WERI-Rb-1 (cell line): ENCODE data around the gene TCEA3.
"Not testable (repeated sequence)": the region's sequence is repeated elsewhere in the genome, so short reads cannot be mapped to it uniquely, and the experiment has no call there.

ENCODE experiments used
- DNase-seq: peaks from one replicate; pipeline ENCODE4 v3.0.0-alpha.2; 2020
- H3K27ac ChIP-seq: fragments of 250-450 bp; sonication (Bioruptor Pico); 2 replicates; pipeline ENCODE4 v1.5.1; 2020; ENCODE audit warnings: mild to moderate bottlenecking, moderate library complexity
- H3K27me3 ChIP-seq: fragments of 250-450 bp; sonication (Bioruptor Pico); 2 replicates; pipeline ENCODE4 v1.5.1; 2021; ENCODE audit warnings: mild to moderate bottlenecking, low read depth, moderate library complexity; ENCODE audit not compliant: insufficient read depth, severe bottlenecking
- H3K36me3 ChIP-seq: fragments of 250-450 bp; sonication (Bioruptor Pico); 2 replicates; pipeline ENCODE4 v1.5.1; 2020; ENCODE audit warnings: mild to moderate bottlenecking, moderate library complexity
- H3K4me3 ChIP-seq: 2 replicates; pipeline ENCODE4 v1.5.1; 2011; ENCODE audit warnings: low read depth, mild to moderate bottlenecking, control low read depth, low read length
- H3K9me3 ChIP-seq: fragments of 250-450 bp; sonication (Bioruptor Pico); 2 replicates; pipeline ENCODE4 v1.5.1; 2021; ENCODE audit warnings: mild to moderate bottlenecking, moderate library complexity; ENCODE audit not compliant: severe bottlenecking
- TF ChIP-seq, protein P1 (sequence below): IDR thresholded peaks from 2 replicates; pipeline ENCODE4 v1.5.1; 2011; ENCODE audit warnings: low read depth, mild to moderate bottlenecking, control low read depth, inconsistent platforms, low read length

TCEA3 gene

DNA sequence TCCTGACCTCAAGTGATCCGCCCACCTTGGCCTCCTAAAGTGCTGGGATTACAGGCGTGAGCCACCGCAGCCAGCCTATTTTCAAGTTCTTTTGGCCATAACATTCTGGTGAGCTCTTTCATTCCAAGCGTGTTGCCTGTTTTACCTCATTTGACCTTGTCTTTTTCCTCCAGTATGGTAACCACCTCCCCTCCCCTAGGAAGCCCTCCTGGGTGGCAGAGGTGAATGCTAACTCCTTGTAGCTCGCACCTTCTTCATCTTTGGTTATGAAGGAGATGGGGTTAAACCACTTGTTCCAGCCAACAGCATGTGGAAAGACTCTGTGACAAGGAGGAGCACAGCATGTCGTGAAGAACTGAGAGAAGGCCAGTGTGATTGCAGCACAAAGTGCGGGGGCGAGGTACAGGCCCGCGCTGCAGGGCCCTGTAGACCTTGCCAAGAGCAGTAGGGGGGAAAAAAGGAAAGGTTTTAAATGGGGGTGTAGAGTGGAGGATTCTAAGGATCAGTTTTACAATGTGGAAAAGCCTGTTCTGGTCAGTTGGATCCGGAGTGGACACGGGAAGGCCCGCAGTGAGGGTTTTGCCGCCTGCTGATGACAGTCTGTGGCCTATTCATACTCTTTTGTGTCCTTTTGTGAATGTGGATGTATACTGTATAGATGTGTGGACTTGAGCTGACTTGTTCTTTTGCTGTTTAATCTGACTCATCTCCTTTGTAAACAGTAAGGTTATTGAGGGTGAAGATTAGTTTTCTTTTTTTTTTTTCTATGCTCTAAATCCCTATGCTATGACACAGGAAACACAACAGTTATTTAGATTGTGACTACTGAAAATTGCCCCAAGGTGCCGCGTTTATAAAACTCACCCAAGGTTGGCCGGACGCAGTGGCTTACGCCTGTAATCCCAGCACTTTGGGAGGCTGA lies 47.4 kb downstream of the TCEA3 start:
- no peak for DNase-seq
- H3K4me3 ChIP-seq = no peak overlapping the region
- TF ChIP-seq, protein P1, sequence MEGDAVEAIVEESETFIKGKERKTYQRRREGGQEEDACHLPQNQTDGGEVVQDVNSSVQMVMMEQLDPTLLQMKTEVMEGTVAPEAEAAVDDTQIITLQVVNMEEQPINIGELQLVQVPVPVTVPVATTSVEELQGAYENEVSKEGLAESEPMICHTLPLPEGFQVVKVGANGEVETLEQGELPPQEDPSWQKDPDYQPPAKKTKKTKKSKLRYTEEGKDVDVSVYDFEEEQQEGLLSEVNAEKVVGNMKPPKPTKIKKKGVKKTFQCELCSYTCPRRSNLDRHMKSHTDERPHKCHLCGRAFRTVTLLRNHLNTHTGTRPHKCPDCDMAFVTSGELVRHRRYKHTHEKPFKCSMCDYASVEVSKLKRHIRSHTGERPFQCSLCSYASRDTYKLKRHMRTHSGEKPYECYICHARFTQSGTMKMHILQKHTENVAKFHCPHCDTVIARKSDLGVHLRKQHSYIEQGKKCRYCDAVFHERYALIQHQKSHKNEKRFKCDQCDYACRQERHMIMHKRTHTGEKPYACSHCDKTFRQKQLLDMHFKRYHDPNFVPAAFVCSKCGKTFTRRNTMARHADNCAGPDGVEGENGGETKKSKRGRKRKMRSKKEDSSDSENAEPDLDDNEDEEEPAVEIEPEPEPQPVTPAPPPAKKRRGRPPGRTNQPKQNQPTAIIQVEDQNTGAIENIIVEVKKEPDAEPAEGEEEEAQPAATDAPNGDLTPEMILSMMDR = no peak
- H3K9me3 ChIP-seq = no peaks in the 10 kb centered on the region
- H3K27ac ChIP-seq = peak overlapping the region; percentile 58
- H3K36me3 ChIP-seq = no peaks in the 10 kb centered on the region; the same call in 1 of the 2 replicates
- H3K27me3 ChIP-seq = no peaks in the 10 kb centered on the region

DNA sequence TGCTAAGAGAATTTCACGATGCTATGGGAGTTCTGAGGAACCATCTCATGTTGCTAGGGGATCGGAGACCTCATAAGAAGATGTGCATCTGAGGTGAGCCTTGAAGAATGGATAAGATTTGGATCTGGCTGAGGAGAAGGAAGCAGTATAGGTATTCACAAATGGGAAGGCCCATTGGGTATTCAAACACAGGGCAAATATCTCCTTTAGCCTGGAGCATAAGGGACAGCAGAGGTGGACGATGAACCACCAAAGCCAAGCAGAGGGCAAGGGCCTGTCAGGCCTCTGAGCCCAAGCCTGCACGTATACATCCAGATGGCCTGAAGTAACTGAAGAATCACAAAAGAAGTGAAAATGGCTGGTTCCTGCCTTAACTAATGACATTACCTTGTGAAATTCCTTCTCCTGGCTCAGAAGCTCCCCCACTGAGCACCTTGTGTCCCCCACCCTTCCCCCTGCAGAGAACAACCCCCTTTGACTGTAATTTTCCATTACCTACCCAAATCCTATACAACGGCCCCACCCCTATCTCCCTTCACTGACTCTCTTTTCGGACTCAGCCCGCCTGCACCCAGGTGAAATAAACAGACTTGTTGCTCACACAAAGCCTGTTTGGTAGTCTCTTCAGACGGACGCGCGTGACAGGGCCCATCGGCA lies 50.3 kb downstream of the TCEA3 start:
- DNase-seq, H3K36me3 ChIP-seq, H3K27ac ChIP-seq, H3K4me3 ChIP-seq, H3K27me3 ChIP-seq, H3K9me3 ChIP-seq: not testable (repeated sequence)

DNA sequence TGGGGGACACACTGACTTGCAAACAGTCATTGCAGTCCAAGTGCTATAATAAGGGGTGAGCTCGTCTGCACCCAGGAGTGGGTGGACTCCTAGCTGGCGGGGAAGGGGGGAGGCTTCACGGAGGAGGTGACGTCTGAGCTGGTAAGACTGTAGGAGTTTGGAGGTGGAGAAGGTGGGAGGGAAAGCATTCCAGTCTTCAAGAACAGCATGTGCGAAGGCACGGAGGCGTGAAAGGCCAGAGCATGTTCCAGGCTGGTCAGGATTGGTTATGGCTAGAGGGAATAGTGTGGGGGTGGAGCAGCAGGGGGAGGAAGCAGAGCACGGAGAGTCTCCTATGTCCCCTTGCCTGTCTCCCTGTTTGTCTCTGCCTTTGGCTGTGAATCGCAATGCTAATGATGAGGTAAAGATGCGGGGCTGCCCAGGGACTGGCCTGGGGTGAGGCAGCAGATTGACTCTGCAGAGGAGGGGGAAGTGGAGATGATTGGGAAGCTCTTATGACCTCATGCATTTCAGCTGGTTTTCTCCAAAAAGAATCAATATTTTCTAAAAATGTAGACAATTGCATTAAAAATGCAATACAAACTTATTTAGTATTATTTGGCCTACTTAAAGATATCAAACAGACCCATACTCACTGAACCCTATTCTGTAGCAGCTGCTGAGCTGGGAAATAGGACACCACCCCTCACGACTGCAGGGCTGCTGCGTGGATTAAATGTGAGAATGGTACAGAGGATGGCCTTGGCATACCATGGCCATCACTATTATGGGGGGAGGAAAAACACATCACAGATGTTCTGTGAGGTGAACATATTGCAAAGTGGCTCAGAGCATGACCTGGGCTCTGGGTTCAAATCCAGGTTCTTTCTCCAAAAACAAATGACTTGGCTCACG lies 52.3 kb downstream of the TCEA3 start:
- no peaks in the 10 kb centered on the region for H3K27me3 ChIP-seq
- TF ChIP-seq, protein P1 = no peak
- no peaks in the 10 kb centered on the region for H3K9me3 ChIP-seq
- no peaks in the 10 kb centered on the region; the same call in 1 of the 2 replicates for H3K36me3 ChIP-seq
- peak; percentile 27 for DNase-seq
- H3K27ac ChIP-seq = peak overlapping the region; percentile 96
- no peak overlapping the region for H3K4me3 ChIP-seq

DNA sequence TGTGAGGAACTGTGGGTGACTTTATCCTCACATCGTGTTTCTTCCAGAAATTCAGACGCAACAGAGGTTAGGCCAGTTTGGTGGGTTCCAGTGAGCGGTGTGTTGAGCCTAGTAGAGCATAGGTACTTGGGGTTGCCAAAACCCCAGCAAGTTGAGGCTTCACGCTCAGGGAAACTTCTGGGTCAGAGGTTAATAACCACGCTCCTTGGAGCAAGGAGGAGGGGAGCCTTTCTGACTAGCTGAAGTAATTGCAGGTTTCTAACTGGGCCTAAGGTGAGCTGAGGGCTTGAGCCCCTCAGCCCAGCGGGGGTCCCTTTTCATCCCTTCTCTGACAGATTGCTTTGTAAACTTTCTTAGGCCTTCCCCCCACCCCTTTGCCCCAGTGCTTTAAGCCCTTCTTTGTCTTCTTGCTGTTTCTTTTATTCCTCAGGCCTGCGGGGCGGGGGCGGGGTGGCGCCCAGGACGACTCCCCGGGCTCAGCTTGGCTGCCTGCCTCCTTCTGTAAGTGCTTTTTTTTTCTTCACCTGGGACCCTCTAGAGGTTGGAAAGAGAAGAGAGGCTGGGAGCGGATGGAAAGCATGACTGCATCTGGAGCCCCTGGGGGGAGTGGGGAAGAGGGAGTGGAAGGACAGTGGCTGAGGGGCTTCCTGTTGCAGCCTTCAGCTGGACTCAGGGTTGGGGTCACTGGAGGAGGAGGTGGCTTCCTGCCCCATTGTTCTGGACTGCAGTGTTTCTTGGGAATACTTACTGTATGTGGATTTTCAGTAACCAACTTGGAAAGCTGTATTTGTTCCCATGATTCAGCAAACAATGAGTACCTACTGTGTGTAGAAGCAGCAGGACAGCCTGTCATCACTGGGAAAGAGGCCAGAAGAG lies 53.6 kb downstream of the TCEA3 start:
- H3K4me3 ChIP-seq = peak overlapping the region; percentile 100
- peak overlapping the region; percentile 96 for H3K27ac ChIP-seq
- H3K36me3 ChIP-seq = peaks cover 10% of the 10 kb centered on the region
- TF ChIP-seq, protein P1 = no peak
- no peaks in the 10 kb centered on the region for H3K9me3 ChIP-seq
- H3K27me3 ChIP-seq = no peaks in the 10 kb centered on the region
- peak; percentile 83 for DNase-seq

DNA sequence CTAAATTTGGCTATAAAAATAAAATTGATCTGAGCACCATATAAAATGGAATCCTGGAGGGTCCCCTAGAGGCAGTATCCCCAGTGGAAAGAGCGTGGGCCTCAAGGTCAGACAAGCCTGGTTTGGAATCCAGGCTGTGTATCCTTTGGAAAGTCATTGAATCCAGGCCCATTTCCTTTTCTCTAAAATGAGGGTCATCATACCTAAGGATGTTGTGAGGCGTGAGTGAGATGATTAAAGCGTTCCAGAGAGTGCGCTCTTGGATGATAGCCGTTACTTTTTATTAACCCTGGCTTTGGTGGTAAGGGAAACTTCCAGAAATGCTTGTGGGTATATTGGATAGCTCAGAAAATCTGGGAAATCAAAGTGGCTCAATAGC lies 54.2 kb downstream of the TCEA3 start:
- no peak for DNase-seq
- Histone ChIP-seq H3K4me3 (peak overlapping the region; percentile 100), H3K9me3 (peaks cover 2% of the 10 kb centered on the region), H3K36me3 (peaks cover 14% of the 10 kb centered on the region), H3K27me3 (no peaks in the 10 kb centered on the region), H3K27ac (peak overlapping the region; percentile 96)
- TF ChIP-seq, protein P1 = no peak
